HCT116 (cell line): ENCODE measurements around the gene CDK5RAP2. TPM values are rescaled to one million over a fixed set of nuclear protein-coding genes. Genes with fewer than 3 reads are reported as not detected.

Source experiments
- ATAC-seq: fragments of 200-7000 bp; cut with Tn5 transposase; 2 replicates; pipeline ENCODE4 v1.9.1; 2020; ENCODE audit warnings: mild to moderate bottlenecking, moderate library complexity
- BruUV-seq: library from RNA; stranded (reverse); fragments of 400-500 nt; replicated peaks from 2 replicates; lab custom pipeline; 2021; lab: Mats Ljungman, UMichigan
- CTCF ChIA-PET: fragments of 300-600 bp; sonication (Branson Sonifier 250); formaldehyde crosslinking; loops from one replicate; lab custom pipeline; 2021; ENCODE audit warnings: antibody characterized with exemption; lab: Charles Lee
- POLR2A ChIA-PET: fragments of 300-600, 350-600 bp; sonication (Branson Sonifier 250); formaldehyde crosslinking; loops from one replicate; lab custom pipeline; 2021; ENCODE audit warnings: antibody characterized with exemption; lab: Charles Lee
- RAD21 ChIA-PET, 2 experiments: fragments of 300-600 bp; sonication (Branson Sonifier 250); formaldehyde crosslinking; loops; one replicate each; lab custom pipeline; 2023; ENCODE audit warnings: low total read pairs in 2 of 2; ENCODE audit not compliant: uncharacterized antibody in 2 of 2, unreplicated experiment in 2 of 2, low non-redundant PET in 1 of 2; lab: Charles Lee
- DNase-seq: peaks from one replicate; pipeline ENCODE4 v3.0.0-alpha.2; 2010; ENCODE audit warnings: low read depth, low spot score
- H2AFZ ChIP-seq: fragments of 200-600 bp; shearing (Covaris generic), sonication (generic); 2 replicates; pipeline ENCODE4 v1.6.1; 2017; ENCODE audit warnings: low read depth, mixed run types, mixed read lengths, antibody characterized with exemption, low read length; ENCODE audit not compliant: poor library complexity, severe bottlenecking
- H3K27ac ChIP-seq: 2 replicates; pipeline ENCODE4 v1.5.1; 2012; ENCODE audit warnings: low read depth, low read length
- H3K27me3 ChIP-seq: fragments of 200-600 bp; sonication (generic); 2 replicates; pipeline ENCODE4 v1.6.1; 2016; ENCODE audit warnings: mixed run types, low read length, mixed read lengths; ENCODE audit not compliant: insufficient read depth
- H3K36me3 ChIP-seq, 2 experiments: fragments of 200-500 bp in 1 of 2; fragments of 200-600 bp in 1 of 2; sonication (Bioruptor generic) in 1 of 2; sonication (generic) in 1 of 2; 2 replicates each; pipeline versions ENCODE4 v1.5.1 to v1.6.1; 2014 to 2016; ENCODE audit warnings: low read length in 2 of 2, inconsistent platforms in 1 of 2, mixed read lengths in 1 of 2, mixed run types in 1 of 2; ENCODE audit not compliant: insufficient read depth in 2 of 2, control insufficient read depth in 1 of 2
- H3K4me1 ChIP-seq, 2 experiments: fragments of 200-600 bp in 1 of 2; sonication (generic) in 1 of 2; 2 replicates each; pipeline versions ENCODE4 v1.5.1 to v1.6.1; 2012 to 2017; ENCODE audit warnings: low read length in 2 of 2, inconsistent platforms in 1 of 2, mild to moderate bottlenecking in 1 of 2, mixed read lengths in 1 of 2, mixed run types in 1 of 2, moderate library complexity in 1 of 2; ENCODE audit not compliant: insufficient read depth in 2 of 2, control insufficient read depth in 1 of 2
- H3K4me2 ChIP-seq: fragments of 200-600 bp; sonication (generic); 2 replicates; pipeline ENCODE4 v1.6.1; 2017; ENCODE audit warnings: mixed run types, low read length, mixed read lengths
- H3K4me3 ChIP-seq, 2 experiments: fragments of 200-600 bp in 1 of 2; sonication (generic) in 1 of 2; replicated peaks in 1 of 2; 2 replicates each; pipeline ENCODE4 v1.5.1; 2011 to 2016; ENCODE audit warnings: low read length in 2 of 2, control low read depth in 1 of 2, low read depth in 1 of 2, mild to moderate bottlenecking in 1 of 2, mixed read lengths in 1 of 2, mixed run types in 1 of 2
- H3K79me2 ChIP-seq: fragments of 200-600 bp; sonication (generic); 2 replicates; pipeline ENCODE4 v1.6.1; 2017; ENCODE audit warnings: mild to moderate bottlenecking, mixed run types, low read length, moderate library complexity, mixed read lengths; ENCODE audit not compliant: insufficient read depth
- H3K9ac ChIP-seq: fragments of 200-600 bp; sonication (generic); 2 replicates; pipeline ENCODE4 v1.6.1; 2016; ENCODE audit warnings: low read length, mixed read lengths
- H3K9me2 ChIP-seq: fragments of 200-600 bp; sonication (generic), shearing (Covaris generic); 2 replicates; pipeline ENCODE4 v1.6.1; 2017; ENCODE audit warnings: mixed run types, mild to moderate bottlenecking, moderate library complexity; ENCODE audit not compliant: insufficient read depth
- H3K9me3 ChIP-seq, 2 experiments: fragments of 200-500 bp in 1 of 2; fragments of 200-600 bp in 1 of 2; sonication (Bioruptor generic) in 1 of 2; sonication (generic) in 1 of 2; 2 replicates each; pipeline ENCODE4 v1.6.1; 2014 to 2017; ENCODE audit warnings: low read length in 2 of 2, mixed read lengths in 2 of 2, inconsistent platforms in 1 of 2, low read depth in 1 of 2, mild to moderate bottlenecking in 1 of 2, mixed run types in 1 of 2, moderate library complexity in 1 of 2; ENCODE audit not compliant: control insufficient read depth in 1 of 2, insufficient read depth in 1 of 2
- H4K20me1 ChIP-seq: fragments of 200-600 bp; sonication (generic), shearing (Covaris generic); 2 replicates; pipeline ENCODE4 v1.6.1; 2017; ENCODE audit warnings: mixed run types, mild to moderate bottlenecking, moderate library complexity; ENCODE audit not compliant: insufficient read depth
- ATF3 ChIP-seq: IDR thresholded peaks from 2 replicates; pipeline ENCODE4 v1.6.1; 2012
- CBX3 ChIP-seq: IDR thresholded peaks from 2 replicates; pipeline ENCODE4 v1.6.1; 2012; ENCODE audit warnings: low read depth
- EGR1 ChIP-seq: IDR thresholded peaks from 2 replicates; pipeline ENCODE4 v1.6.1; 2012; ENCODE audit warnings: low read depth
- ELF1 ChIP-seq: IDR thresholded peaks from 2 replicates; pipeline ENCODE4 v1.6.1; 2012; ENCODE audit warnings: low read depth, borderline replicate concordance
- EZH2 ChIP-seq: fragments of 200-600 bp; sonication (generic); IDR thresholded peaks from 2 replicates; pipeline ENCODE4 v1.6.1; 2017; ENCODE audit warnings: antibody characterized with exemption, mixed run types
- EZH2phosphoT487 ChIP-seq: fragments of 200-600 bp; IDR thresholded peaks from 2 replicates; pipeline ENCODE4 v1.6.1; 2018; ENCODE audit warnings: antibody characterized with exemption, borderline replicate concordance
- FOSL1 ChIP-seq: IDR thresholded peaks from 2 replicates; pipeline ENCODE4 v1.6.1; 2012; ENCODE audit warnings: low read depth
- JUND ChIP-seq: IDR thresholded peaks from 2 replicates; pipeline ENCODE4 v1.6.1; 2012
- POLR2A ChIP-seq: IDR thresholded peaks from 2 replicates; pipeline ENCODE4 v1.7.0; 2011; ENCODE audit warnings: borderline replicate concordance; ENCODE audit not compliant: insufficient read depth, insufficient read length; ENCODE audit errors: extremely low read depth
- POLR2AphosphoS5 ChIP-seq: IDR thresholded peaks from 2 replicates; pipeline ENCODE4 v1.6.1; 2011; ENCODE audit warnings: mild to moderate bottlenecking, low read depth, low read length, moderate library complexity
- RAD21 ChIP-seq: IDR thresholded peaks from 2 replicates; pipeline ENCODE4 v1.6.1; 2012; ENCODE audit warnings: low read depth, mild to moderate bottlenecking
- REST ChIP-seq: IDR thresholded peaks from 2 replicates; pipeline ENCODE4 v1.6.1; 2012; ENCODE audit warnings: low read depth
- SIN3A ChIP-seq: IDR thresholded peaks from 2 replicates; pipeline ENCODE4 v1.6.1; 2012; ENCODE audit warnings: low read depth
- SP1 ChIP-seq: IDR thresholded peaks from 2 replicates; pipeline ENCODE4 v1.6.1; 2012; ENCODE audit warnings: low read depth
- SRF ChIP-seq: IDR thresholded peaks from 2 replicates; pipeline ENCODE4 v1.6.1; 2012; ENCODE audit warnings: low read depth
- TCF7L2 ChIP-seq: IDR thresholded peaks from 2 replicates; pipeline ENCODE4 v1.7.0; 2011; ENCODE audit warnings: borderline replicate concordance, inconsistent platforms; ENCODE audit not compliant: insufficient read depth, insufficient read length; ENCODE audit errors: extremely low read depth
- YY1 ChIP-seq: IDR thresholded peaks from 2 replicates; pipeline ENCODE4 v1.6.1; 2011; ENCODE audit warnings: low read length, low read depth, moderate library complexity, mild to moderate bottlenecking; ENCODE audit not compliant: insufficient replicate concordance; ENCODE audit errors: extremely low read depth
- ZBTB33 ChIP-seq: IDR thresholded peaks from 2 replicates; pipeline ENCODE4 v1.6.1; 2011; ENCODE audit warnings: mild to moderate bottlenecking, low read length, moderate library complexity; ENCODE audit not compliant: insufficient replicate concordance; ENCODE audit errors: extremely low read depth
- ZFX ChIP-seq: fragments of 450-650 bp; IDR thresholded peaks from 2 replicates; pipeline ENCODE4 v1.6.1; 2017
- ZNF274 ChIP-seq: fragments of 200-500 bp; sonication (Bioruptor generic); IDR thresholded peaks from 2 replicates; pipeline ENCODE4 v1.6.1; 2014; ENCODE audit warnings: mild to moderate bottlenecking, low read depth, low read length, inconsistent platforms
- intact Hi-C: fragments of 100-400 bp; cut with micrococcal nuclease; formaldehyde crosslinking; loops from 2 replicates; pipeline ENCODE4 v1.10.0; 2022
- total RNA-seq: library from RNA; stranded (reverse); gene quantifications from one replicate; pipeline ENCODE4 v1.2.1, GENCODE V29; 2021; ENCODE audit not compliant: unreplicated experiment

CDK5RAP2 gene
- total RNA-seq, 1 experiment from 2014 or later, result 56.2 TPM

GRCh38 chr9:120622790-120623189 is 42.8 kb upstream of the CDK5RAP2 start:
- no peaks in the 10 kb centered on the region for H3K9me2 ChIP-seq
- RAD21 ChIA-PET, result no interaction called here
- DNase-seq (no peak), ATAC-seq (no peak)
- no peak overlapping the region for H3K4me3 ChIP-seq
- no peaks in the 10 kb centered on the region for H3K36me3 ChIP-seq
- no peak for TF ChIP-seq CBX3
- TF ChIP-seq TCF7L2, result no peak
- no peak for TF ChIP-seq SRF
- no peak for TF ChIP-seq POLR2AphosphoS5
- no peak for TF ChIP-seq EZH2phosphoT487
- no peak for TF ChIP-seq ATF3
- no peak for TF ChIP-seq JUND
- TF ChIP-seq ELF1, result no peak
- TF ChIP-seq EGR1, result no peak
- TF ChIP-seq POLR2A, result no peak
- no peak for TF ChIP-seq SIN3A
- no peak for TF ChIP-seq REST
- TF ChIP-seq RAD21, result no peak
- no peak for TF ChIP-seq ZNF274
- no peak for TF ChIP-seq EZH2
- no peak for TF ChIP-seq FOSL1
- TF ChIP-seq ZBTB33, result no peak
- TF ChIP-seq YY1, result no peak
- TF ChIP-seq SP1, result no peak
- no peak for TF ChIP-seq ZFX
- no peaks in the 10 kb centered on the region for H3K27me3 ChIP-seq
- H3K9me3 ChIP-seq, result no peaks in the 10 kb centered on the region
- no peak overlapping the region for H2AFZ ChIP-seq
- H3K9ac ChIP-seq, result no peak overlapping the region
- no peak overlapping the region for H3K4me2 ChIP-seq
- POLR2A ChIA-PET, result no interaction called here
- no peak overlapping the region for H3K27ac ChIP-seq
- intact Hi-C loops, result loop anchor here (10.0 kb wide), 1 partner anchor 432 kb away; the partner anchor contains the start of gene C5
- no peaks in the 10 kb centered on the region for H4K20me1 ChIP-seq
- H3K79me2 ChIP-seq, result no peaks in the 10 kb centered on the region
- CTCF ChIA-PET, result no interaction called here
- peaks cover 0 to 5% of the 10 kb centered on the region in 2 experiments; a peak in 1 of 4 replicates for H3K4me1 ChIP-seq
- BruUV-seq, result no TSS peak
